Keratinocyte (primary cell): ENCODE results near the gene RRP1B. TPM values are rescaled to one million over a fixed set of nuclear protein-coding genes. Genes with fewer than 3 reads are reported as not detected.

Experiments
- DNase-seq: peaks from one replicate; pipeline ENCODE4 v3.0.0-alpha.2; 2011; ENCODE audit warnings: low read depth, missing footprints, low spot score
- FAIRE-seq: peaks from 2 replicates; lab custom pipeline; 2011; peaks lifted over from hg19 to GRCh38; lab: Jason Lieb, UNC
- H2AFZ ChIP-seq: 2 replicates; pipeline ENCODE4 v1.6.0; 2012; ENCODE audit warnings: low read length, control low read depth, inconsistent platforms; ENCODE audit not compliant: control insufficient read depth
- H3K27ac ChIP-seq: 2 replicates; pipeline ENCODE4 v1.5.1; 2011; ENCODE audit warnings: low read length; ENCODE audit not compliant: control insufficient read depth, insufficient read depth
- H3K27me3 ChIP-seq: 3 replicates; pipeline ENCODE4 v1.6.0; 2011; ENCODE audit warnings: low read length; ENCODE audit not compliant: control insufficient read depth, insufficient read depth; ENCODE audit errors: extremely low read depth
- H3K36me3 ChIP-seq, 2 experiments: 2 replicates in 1 of 2; 3 replicates in 1 of 2; pipeline ENCODE4 v1.5.1; 2011; ENCODE audit warnings: low read length in 2 of 2, mild to moderate bottlenecking in 1 of 2; ENCODE audit not compliant: control insufficient read depth in 2 of 2, insufficient read depth in 2 of 2; ENCODE audit errors: extremely low read depth in 1 of 2
- H3K4me1 ChIP-seq: 3 replicates; pipeline ENCODE4 v1.5.1; 2011; ENCODE audit warnings: low read length; ENCODE audit not compliant: control insufficient read depth, insufficient read depth; ENCODE audit errors: extremely low read depth
- H3K4me2 ChIP-seq: 3 replicates; pipeline ENCODE4 v1.6.0; 2011; ENCODE audit warnings: low read depth, low read length; ENCODE audit not compliant: control insufficient read depth, insufficient read depth; ENCODE audit errors: extremely low read depth
- H3K4me3 ChIP-seq, 3 experiments: fragments of 200-600 bp in 1 of 3; sonication (generic) in 1 of 3; 2 replicates in 2 of 3; 3 replicates in 1 of 3; pipeline ENCODE4 v1.5.1; 2011 to 2016; ENCODE audit warnings: low read length in 3 of 3, mild to moderate bottlenecking in 3 of 3, control low read depth in 2 of 3, inconsistent platforms in 1 of 3, low read depth in 1 of 3, mixed read lengths in 1 of 3, mixed run types in 1 of 3, moderate library complexity in 1 of 3; ENCODE audit not compliant: control insufficient read depth in 2 of 3, insufficient read depth in 2 of 3; ENCODE audit errors: extremely low read depth in 1 of 3
- H3K79me2 ChIP-seq: 2 replicates; pipeline ENCODE4 v1.6.0; 2012; ENCODE audit warnings: low read length; ENCODE audit not compliant: control insufficient read depth, insufficient read depth
- H3K9ac ChIP-seq: 3 replicates; pipeline ENCODE4 v1.6.0; 2011; ENCODE audit warnings: low read length; ENCODE audit not compliant: control insufficient read depth, insufficient read depth; ENCODE audit errors: extremely low read depth
- H3K9me1 ChIP-seq: 3 replicates; pipeline ENCODE4 v1.6.0; 2011; ENCODE audit warnings: low read length; ENCODE audit not compliant: control insufficient read depth, insufficient read depth; ENCODE audit errors: extremely low read depth
- H3K9me3 ChIP-seq: 2 replicates; pipeline ENCODE4 v1.5.1; 2012; ENCODE audit warnings: low read depth, low read length; ENCODE audit not compliant: control insufficient read depth
- H4K20me1 ChIP-seq: 3 replicates; pipeline ENCODE4 v1.6.0; 2011; ENCODE audit warnings: low read length; ENCODE audit not compliant: control insufficient read depth, insufficient read depth; ENCODE audit errors: extremely low read depth
- EZH2 ChIP-seq: IDR thresholded peaks from one replicate; pipeline ENCODE4 v1.6.1; 2012; ENCODE audit warnings: inconsistent platforms, mild to moderate bottlenecking, low read length, moderate library complexity
- dilution Hi-C: fragments of 300-500 bp; cut with MboI; formaldehyde crosslinking; loops from one replicate; pipeline ENCODE4 v1.7.0; 2020; ENCODE audit warnings: low sequenced_read_pairs; ENCODE audit not compliant: extremely low pct_ligation_motif_present
- polyA plus RNA-seq, 5 experiments: library from polyadenylated mRNA; depleted of rRNA in 3 of 5; stranded (reverse) in 3 of 5; stranded (forward) in 1 of 5; unstranded in 1 of 5; fragments of >200 nt; gene quantifications; 1 replicate in 1 of 5; 2 replicates in 3 of 5; 3 replicates in 1 of 5; pipeline versions ENCODE4 v1.2.1 to v1.2.3, GENCODE V29; 2011 to 2012; ENCODE audit warnings: missing spikeins in 2 of 5, low read depth in 1 of 5, low replicate concordance in 1 of 5
- TF ChIP-seq, protein P1 (sequence below), 3 experiments: IDR thresholded peaks in 1 of 3; conservative IDR thresholded peaks in 1 of 3; optimal IDR thresholded peaks in 1 of 3; 2 replicates in 2 of 3; 3 replicates in 1 of 3; pipeline versions ENCODE3 to v1.5.1; 2011; ENCODE audit warnings: low read length in 3 of 3, mild to moderate bottlenecking in 3 of 3, moderate library complexity in 2 of 3, control low read depth in 1 of 3, inconsistent platforms in 1 of 3; ENCODE audit not compliant: insufficient read depth in 2 of 3; ENCODE audit errors: extremely low read depth in 1 of 3

The RRP1B gene
- polyA plus RNA-seq, 1 donor (not counting 4 experiments of a cell fraction or from before 2014, with no cell fraction given) = 19.8 TPM

DNA sequence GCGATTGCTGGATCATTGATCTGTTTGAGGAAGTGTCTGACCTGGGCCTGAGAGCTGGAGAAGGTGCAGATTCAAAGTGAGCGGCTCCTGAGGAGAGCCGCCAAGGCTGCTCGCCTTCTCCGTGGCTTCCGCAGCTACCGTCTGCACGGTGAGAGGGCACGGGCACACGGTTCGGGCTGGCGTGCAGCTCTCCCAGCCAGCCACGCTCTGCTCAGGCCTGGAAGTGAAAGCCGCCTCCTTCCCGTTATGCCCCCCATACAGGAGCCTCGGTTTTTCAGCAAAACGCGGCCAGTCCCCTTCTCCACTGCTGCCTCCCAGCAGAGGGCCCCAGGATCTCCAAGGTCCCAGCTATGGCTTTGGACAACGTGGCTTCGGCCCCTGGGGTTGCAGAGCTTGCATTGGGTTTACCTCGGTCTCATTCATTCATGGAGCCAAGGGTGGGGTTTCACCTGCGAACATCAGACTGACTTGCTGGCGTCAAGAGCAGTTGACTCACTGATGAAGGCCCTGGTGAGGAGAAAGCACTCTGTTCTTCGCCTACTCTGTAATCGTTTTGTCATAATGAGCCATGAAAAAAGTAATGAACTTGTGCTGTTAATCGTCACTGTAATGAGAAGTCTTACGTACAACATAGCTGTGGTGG is 35.2 kb downstream of the RRP1B start:
- Histone ChIP-seq H3K9me1 (no peaks in the 10 kb centered on the region), H3K9ac (no peak overlapping the region), H3K9me3 (no peaks in the 10 kb centered on the region), H3K4me2 (no peak overlapping the region), H3K79me2 (no peaks in the 10 kb centered on the region), H4K20me1 (no peaks in the 10 kb centered on the region), H3K27me3 (no peaks in the 10 kb centered on the region), H3K4me3 (no peak overlapping the region), H3K4me1 (no peaks in the 10 kb centered on the region), H2AFZ (no peak overlapping the region), H3K27ac (no peak overlapping the region), H3K36me3 (peaks cover 23 to 34% of the 10 kb centered on the region in 2 experiments)
- TF ChIP-seq, protein P1, sequence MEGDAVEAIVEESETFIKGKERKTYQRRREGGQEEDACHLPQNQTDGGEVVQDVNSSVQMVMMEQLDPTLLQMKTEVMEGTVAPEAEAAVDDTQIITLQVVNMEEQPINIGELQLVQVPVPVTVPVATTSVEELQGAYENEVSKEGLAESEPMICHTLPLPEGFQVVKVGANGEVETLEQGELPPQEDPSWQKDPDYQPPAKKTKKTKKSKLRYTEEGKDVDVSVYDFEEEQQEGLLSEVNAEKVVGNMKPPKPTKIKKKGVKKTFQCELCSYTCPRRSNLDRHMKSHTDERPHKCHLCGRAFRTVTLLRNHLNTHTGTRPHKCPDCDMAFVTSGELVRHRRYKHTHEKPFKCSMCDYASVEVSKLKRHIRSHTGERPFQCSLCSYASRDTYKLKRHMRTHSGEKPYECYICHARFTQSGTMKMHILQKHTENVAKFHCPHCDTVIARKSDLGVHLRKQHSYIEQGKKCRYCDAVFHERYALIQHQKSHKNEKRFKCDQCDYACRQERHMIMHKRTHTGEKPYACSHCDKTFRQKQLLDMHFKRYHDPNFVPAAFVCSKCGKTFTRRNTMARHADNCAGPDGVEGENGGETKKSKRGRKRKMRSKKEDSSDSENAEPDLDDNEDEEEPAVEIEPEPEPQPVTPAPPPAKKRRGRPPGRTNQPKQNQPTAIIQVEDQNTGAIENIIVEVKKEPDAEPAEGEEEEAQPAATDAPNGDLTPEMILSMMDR (optimal IDR thresholded peaks at IDR 0.05 in 1 of 3, IDR thresholded peaks at IDR 0.05 in 1 of 3, conservative IDR thresholded peaks at IDR 0.05 in 1 of 3; ENCODE audit: extremely low read depth in 1 of 3, insufficient read depth in 2 of 3, low read length in 3 of 3) = no peak
- no peak for TF ChIP-seq EZH2
- FAIRE-seq = no peak
- no peak for DNase-seq
- dilution Hi-C loops = no loop called here

DNA sequence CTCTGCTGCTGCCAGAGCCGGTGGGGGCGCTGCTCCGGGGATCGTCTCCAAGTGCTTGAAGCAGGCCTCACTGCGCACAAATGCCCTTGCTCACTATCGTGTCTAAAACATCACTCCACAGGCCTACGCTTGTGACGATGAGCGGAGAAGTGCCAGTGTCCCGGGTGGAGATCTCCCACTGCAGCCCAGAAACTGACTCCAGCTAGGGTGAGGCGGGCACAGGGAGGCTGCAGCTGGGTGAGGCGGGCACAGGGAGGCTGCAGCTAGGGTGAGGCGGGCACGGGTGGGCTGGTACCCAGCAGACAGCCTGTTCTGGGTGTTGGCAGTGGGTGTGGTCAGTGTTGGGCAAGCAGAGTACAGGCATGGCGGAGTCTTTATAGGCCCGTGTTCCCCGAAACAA is 36.9 kb downstream of the RRP1B start:
- no peak for TF ChIP-seq EZH2
- TF ChIP-seq, protein P1 (optimal IDR thresholded peaks at IDR 0.05 in 1 of 3, IDR thresholded peaks at IDR 0.05 in 1 of 3, conservative IDR thresholded peaks at IDR 0.05 in 1 of 3; ENCODE audit: extremely low read depth in 1 of 3, insufficient read depth in 2 of 3, low read length in 3 of 3) = no peak
- H3K36me3 ChIP-seq = peaks cover 11 to 22% of the 10 kb centered on the region in 2 experiments
- no peak overlapping the region for H3K4me2 ChIP-seq
- no peaks in the 10 kb centered on the region for H3K27me3 ChIP-seq
- H3K9me3 ChIP-seq = no peaks in the 10 kb centered on the region
- no peaks in the 10 kb centered on the region for H3K4me1 ChIP-seq
- no peaks in the 10 kb centered on the region for H3K79me2 ChIP-seq
- FAIRE-seq = no peak
- H3K9ac ChIP-seq = no peak overlapping the region
- no peaks in the 10 kb centered on the region for H4K20me1 ChIP-seq
- H3K4me3 ChIP-seq = no peak overlapping the region
- no peaks in the 10 kb centered on the region for H3K9me1 ChIP-seq
- no peak overlapping the region for H2AFZ ChIP-seq
- H3K27ac ChIP-seq = no peak overlapping the region
- dilution Hi-C loops = no loop called here
- DNase-seq = no peak
